Endothelial cell of umbilical vein (primary cell): ENCODE data around the gene VANGL2.

ENCODE experiments used
- CTCF ChIP-seq, 2 donors: IDR thresholded peaks; 1 replicate in 1 of 2; 2 replicates in 1 of 2; pipeline ENCODE4 v1.5.1; 2011; ENCODE audit warnings: low read length in 2 of 2, mild to moderate bottlenecking in 2 of 2, moderate library complexity in 2 of 2, control low read depth in 1 of 2, inconsistent platforms in 1 of 2, low read depth in 1 of 2; ENCODE audit not compliant: insufficient read depth in 1 of 2; ENCODE audit errors: extremely low read depth in 1 of 2
- EZH2 ChIP-seq: IDR thresholded peaks from 2 replicates; pipeline ENCODE4 v1.6.1; 2012; ENCODE audit warnings: borderline replicate concordance, low read depth, mild to moderate bottlenecking, moderate library complexity, low read length, inconsistent platforms; ENCODE audit not compliant: severe bottlenecking
- GATA2 ChIP-seq: IDR thresholded peaks from 2 replicates; pipeline ENCODE4 v1.7.0; 2011; ENCODE audit warnings: low read depth, mild to moderate bottlenecking, moderate library complexity, mixed read lengths, low read length; ENCODE audit not compliant: insufficient read length, insufficient read depth
- JUN ChIP-seq: IDR thresholded peaks from 2 replicates; pipeline ENCODE4 v1.6.1; 2011; ENCODE audit warnings: borderline replicate concordance, low read depth; ENCODE audit not compliant: insufficient read length, insufficient read depth
- MAX ChIP-seq: IDR thresholded peaks from 2 replicates; pipeline ENCODE4 v1.6.1; 2011; ENCODE audit not compliant: insufficient read depth, insufficient read length
- POLR2A ChIP-seq: IDR thresholded peaks from 2 replicates; pipeline ENCODE4 v1.6.1; 2012; ENCODE audit warnings: low read depth, mild to moderate bottlenecking, control low read depth, low read length
- POLR2AphosphoS5 ChIP-seq: IDR thresholded peaks from 2 replicates; pipeline ENCODE4 v1.6.1; 2012; ENCODE audit warnings: low read depth, mild to moderate bottlenecking, control low read depth, low read length, moderate library complexity; ENCODE audit not compliant: insufficient read depth

- TF ChIP-seq GATA2: no peak
- TF ChIP-seq CTCF (IDR thresholded peaks at IDR 0.05; ENCODE audit: extremely low read depth in 1 of 2, insufficient read depth in 1 of 2, low read depth in 1 of 2, low read length in 2 of 2): no peak
- no peak for TF ChIP-seq MAX
- TF ChIP-seq EZH2: no peak
- TF ChIP-seq POLR2AphosphoS5: no peak
- TF ChIP-seq POLR2A: no peak
- no peak for TF ChIP-seq JUN
Measured at GRCh38 chr1:160361199-160361598, 39.2 kb upstream of the VANGL2 start.
